K562 (cell line): ENCODE data around the gene QSOX2. TPM values are rescaled to one million over a fixed set of nuclear protein-coding genes. Genes with fewer than 3 reads are reported as not detected.

Experiments used
- CBFA2T2 ChIP-seq: fragments of 450-650 bp; conservative IDR thresholded peaks from 2 replicates; pipeline ENCODE4 v1.6.1; 2017; ENCODE audit warnings: mild to moderate bottlenecking
- CXXC5 ChIP-seq: fragments of 250-450 bp; sonication (Bioruptor Pico); IDR thresholded peaks from 2 replicates; pipeline ENCODE4 v1.8.0; 2022; ENCODE audit warnings: inconsistent platforms, mild to moderate bottlenecking, moderate library complexity
- EP300 ChIP-seq: IDR thresholded peaks from 2 replicates; pipeline ENCODE4 v1.6.1; 2012; ENCODE audit warnings: low read length, improper control_type of control experiment
- FOSL1 ChIP-seq: fragments of 200-800 bp; sonication (Bioruptor generic); conservative IDR thresholded peaks from 2 replicates; pipeline ENCODE4 v1.6.1; 2016; ENCODE audit warnings: missing genetic modification characterization, missing compliant biosample characterization
- GATA2 ChIP-seq: sonication (generic); formaldehyde crosslinking; IDR thresholded peaks from 2 replicates; pipeline ENCODE4 v1.4.0; 2020; ENCODE audit warnings: mild to moderate bottlenecking, missing genetic modification reagents
- GATAD2B ChIP-seq: fragments of 450-650 bp; IDR thresholded peaks from 2 replicates; pipeline ENCODE4 v1.6.1; 2017; ENCODE audit warnings: mild to moderate bottlenecking, borderline replicate concordance
- HDAC8 ChIP-seq: fragments of 450-650 bp; IDR thresholded peaks from 2 replicates; pipeline ENCODE4 v1.6.1; 2016; ENCODE audit warnings: mild to moderate bottlenecking, missing genetic modification characterization, moderate library complexity, missing compliant biosample characterization
- HMGN3 ChIP-seq: IDR thresholded peaks from 2 replicates; pipeline ENCODE4 v1.6.1; 2011; ENCODE audit warnings: borderline replicate concordance, low read depth, mild to moderate bottlenecking, mixed read lengths, low read length; ENCODE audit not compliant: insufficient read length; ENCODE audit errors: extremely low read depth
- MEIS2 ChIP-seq: fragments of 450-650 bp; IDR thresholded peaks from 2 replicates; pipeline ENCODE4 v1.6.1; 2014; ENCODE audit warnings: mild to moderate bottlenecking; ENCODE audit not compliant: partially characterized antibody
- PML ChIP-seq: IDR thresholded peaks from 2 replicates; pipeline ENCODE4 v1.6.1; 2012; ENCODE audit warnings: low read length, inconsistent platforms
- PTBP1 ChIP-seq: fragments of 200-400 bp; formaldehyde crosslinking; IDR thresholded peaks from 2 replicates; pipeline ENCODE4 v1.6.1; 2017; ENCODE audit warnings: low read depth, low read length
- RCOR1 ChIP-seq, 2 experiments: IDR thresholded peaks; 2 replicates each; pipeline ENCODE4 v1.6.1; 2012; ENCODE audit warnings: low read depth in 2 of 2, low read length in 2 of 2, borderline replicate concordance in 1 of 2, improper control_type of control experiment in 1 of 2
- SOX6 ChIP-seq: fragments of 450-650 bp; IDR thresholded peaks from 2 replicates; pipeline ENCODE4 v1.6.1; 2014; ENCODE audit warnings: mild to moderate bottlenecking
- TSC22D4 ChIP-seq: fragments of 450-650 bp; IDR thresholded peaks from 2 replicates; pipeline ENCODE4 v1.6.1; 2016; ENCODE audit warnings: missing genetic modification characterization, missing biosample characterization, control low read depth
- ZNF589 ChIP-seq: fragments of 200-800 bp; sonication (Bioruptor generic); IDR thresholded peaks from 2 replicates; pipeline ENCODE4 v1.6.1; 2016; ENCODE audit warnings: low read depth, missing genetic modification characterization, missing compliant biosample characterization
- polyA plus RNA-seq, 8 experiments: library from polyadenylated mRNA; depleted of rRNA in 4 of 8; stranded (reverse) in 5 of 8; unstranded in 3 of 8; fragments of >200 nt; fragmentation: Nextera tagmentation in 2 of 8; fragmentation: Illumina TruSeq in 1 of 8; extraction: Ambion mirVana in 2 of 8; extraction: Trizol in 1 of 8; gene quantifications; 2 replicates each; pipeline versions ENCODE4 v1.2.1 to v1.2.3, GENCODE V29; 2011 to 2014; ENCODE audit warnings: inconsistent platforms in 1 of 8, missing spikeins in 1 of 8
- total RNA-seq, 7 experiments: library from RNA; depleted of rRNA in 6 of 7; stranded (reverse); fragments of >200 nt in 6 of 7; fragmentation: Illumina TruSeq in 2 of 7; extraction: Trizol in 2 of 7; gene quantifications; 2 replicates each; pipeline versions ENCODE4 v1.2.1 to v1.2.3, GENCODE V29; 2011 to 2021; ENCODE audit warnings: low replicate concordance in 1 of 7
- TF ChIP-seq, protein P1 (sequence below): fragments of 450-650 bp; IDR thresholded peaks from 2 replicates; pipeline ENCODE4 v1.6.1; 2014; ENCODE audit warnings: low read depth, mild to moderate bottlenecking, moderate library complexity, borderline replicate concordance
- TF ChIP-seq, protein P2 (sequence below): fragments of 450-650 bp; formaldehyde crosslinking; IDR thresholded peaks from 2 replicates; pipeline ENCODE4 v1.4.0; 2022; ENCODE audit warnings: mild to moderate bottlenecking, moderate library complexity
- TF ChIP-seq, protein P3 (sequence below), 2 experiments: fragments of 450-650 bp; conservative IDR thresholded peaks; 2 replicates each; pipeline ENCODE4 v1.6.1; 2017; ENCODE audit warnings: mild to moderate bottlenecking in 2 of 2, moderate library complexity in 2 of 2
- TF ChIP-seq, protein P4 (sequence below): sonication (generic); formaldehyde crosslinking; IDR thresholded peaks from 2 replicates; pipeline ENCODE4 v1.9.0; 2022; ENCODE audit warnings: mild to moderate bottlenecking, missing genetic modification reagents
- TF ChIP-seq, protein P5 (sequence below), 2 experiments: fragments of 250-450 bp in 1 of 2; fragments of 450-650 bp in 1 of 2; sonication (Bioruptor Pico) in 1 of 2; IDR thresholded peaks; 2 replicates each; pipeline versions ENCODE4 v1.6.1 to v1.8.0; 2016 to 2021; ENCODE audit warnings: mild to moderate bottlenecking in 2 of 2, moderate library complexity in 2 of 2, missing compliant biosample characterization in 1 of 2, missing genetic modification characterization in 1 of 2

Gene QSOX2
- total and polyA plus RNA-seq, 9 of the 15 experiments (the other 6 are each of a cell fraction or from before 2014, with no cell fraction given): 0.51 to 23.7 (median 12.7) TPM

DNA sequence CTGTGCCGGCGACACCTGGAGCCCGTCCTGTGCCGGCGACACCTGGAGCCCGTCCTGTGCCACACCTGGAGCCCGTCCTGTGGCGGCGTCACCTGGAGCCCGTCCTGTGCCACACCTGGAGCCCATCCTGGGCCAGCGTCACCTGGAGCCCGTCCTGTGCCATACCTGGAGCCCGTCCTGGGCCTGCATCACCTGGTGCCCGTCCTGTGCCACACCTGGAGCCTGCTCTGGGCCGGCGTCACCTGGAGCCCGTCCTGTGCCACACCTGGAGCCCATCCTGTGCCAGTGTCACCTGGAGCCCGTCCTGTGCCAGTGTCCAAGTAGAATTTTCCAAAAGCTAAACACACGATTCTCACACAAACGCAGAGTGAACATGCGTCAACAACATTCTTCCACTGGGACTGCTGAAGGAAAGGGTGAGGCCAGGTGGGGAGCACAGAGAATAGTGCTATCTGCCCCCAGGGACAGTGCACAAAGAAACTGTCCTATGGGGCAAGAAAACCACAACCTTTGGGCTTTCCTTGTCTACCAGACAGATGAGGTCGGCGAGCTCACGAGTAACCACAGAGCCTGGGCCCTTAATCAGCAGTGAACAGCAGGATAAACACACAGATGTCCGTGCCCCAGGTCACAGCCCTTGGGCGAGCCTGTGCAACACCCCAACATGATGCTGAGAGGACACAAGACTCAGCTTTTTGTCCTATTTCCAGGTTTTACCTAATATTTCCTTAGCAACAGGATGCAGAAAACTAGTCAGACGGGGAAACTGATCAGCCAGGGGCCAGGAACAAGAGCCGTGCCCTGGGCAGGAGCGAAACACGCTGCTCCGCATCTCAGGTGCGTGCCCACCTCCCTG is 7.9 kb downstream of the QSOX2 start (continued):
- TF ChIP-seq, protein P1, sequence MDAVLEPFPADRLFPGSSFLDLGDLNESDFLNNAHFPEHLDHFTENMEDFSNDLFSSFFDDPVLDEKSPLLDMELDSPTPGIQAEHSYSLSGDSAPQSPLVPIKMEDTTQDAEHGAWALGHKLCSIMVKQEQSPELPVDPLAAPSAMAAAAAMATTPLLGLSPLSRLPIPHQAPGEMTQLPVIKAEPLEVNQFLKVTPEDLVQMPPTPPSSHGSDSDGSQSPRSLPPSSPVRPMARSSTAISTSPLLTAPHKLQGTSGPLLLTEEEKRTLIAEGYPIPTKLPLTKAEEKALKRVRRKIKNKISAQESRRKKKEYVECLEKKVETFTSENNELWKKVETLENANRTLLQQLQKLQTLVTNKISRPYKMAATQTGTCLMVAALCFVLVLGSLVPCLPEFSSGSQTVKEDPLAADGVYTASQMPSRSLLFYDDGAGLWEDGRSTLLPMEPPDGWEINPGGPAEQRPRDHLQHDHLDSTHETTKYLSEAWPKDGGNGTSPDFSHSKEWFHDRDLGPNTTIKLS: no peak
- no peak; the same call in 1 of the 2 replicates for TF ChIP-seq PTBP1
- TF ChIP-seq, protein P2, sequence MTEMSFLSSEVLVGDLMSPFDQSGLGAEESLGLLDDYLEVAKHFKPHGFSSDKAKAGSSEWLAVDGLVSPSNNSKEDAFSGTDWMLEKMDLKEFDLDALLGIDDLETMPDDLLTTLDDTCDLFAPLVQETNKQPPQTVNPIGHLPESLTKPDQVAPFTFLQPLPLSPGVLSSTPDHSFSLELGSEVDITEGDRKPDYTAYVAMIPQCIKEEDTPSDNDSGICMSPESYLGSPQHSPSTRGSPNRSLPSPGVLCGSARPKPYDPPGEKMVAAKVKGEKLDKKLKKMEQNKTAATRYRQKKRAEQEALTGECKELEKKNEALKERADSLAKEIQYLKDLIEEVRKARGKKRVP (CRISPR knock-in tag): 0 out of 2 replicates have a peak, but pooled peaks have one; percentile 19
- TF ChIP-seq, protein P3, sequence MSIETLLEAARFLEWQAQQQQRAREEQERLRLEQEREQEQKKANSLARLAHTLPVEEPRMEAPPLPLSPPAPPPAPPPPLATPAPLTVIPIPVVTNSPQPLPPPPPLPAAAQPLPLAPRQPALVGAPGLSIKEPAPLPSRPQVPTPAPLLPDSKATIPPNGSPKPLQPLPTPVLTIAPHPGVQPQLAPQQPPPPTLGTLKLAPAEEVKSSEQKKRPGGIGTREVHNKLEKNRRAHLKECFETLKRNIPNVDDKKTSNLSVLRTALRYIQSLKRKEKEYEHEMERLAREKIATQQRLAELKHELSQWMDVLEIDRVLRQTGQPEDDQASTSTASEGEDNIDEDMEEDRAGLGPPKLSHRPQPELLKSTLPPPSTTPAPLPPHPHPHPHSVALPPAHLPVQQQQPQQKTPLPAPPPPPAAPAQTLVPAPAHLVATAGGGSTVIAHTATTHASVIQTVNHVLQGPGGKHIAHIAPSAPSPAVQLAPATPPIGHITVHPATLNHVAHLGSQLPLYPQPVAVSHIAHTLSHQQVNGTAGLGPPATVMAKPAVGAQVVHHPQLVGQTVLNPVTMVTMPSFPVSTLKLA (conservative IDR thresholded peaks at IDR 0.05): peak in 1 of 2 experiments; percentile 38; a peak in 1 of 4 replicates
- TF ChIP-seq, protein P4, sequence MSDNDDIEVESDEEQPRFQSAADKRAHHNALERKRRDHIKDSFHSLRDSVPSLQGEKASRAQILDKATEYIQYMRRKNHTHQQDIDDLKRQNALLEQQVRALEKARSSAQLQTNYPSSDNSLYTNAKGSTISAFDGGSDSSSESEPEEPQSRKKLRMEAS (CRISPR knock-in tag): peak; percentile 83
- TF ChIP-seq, protein P5, sequence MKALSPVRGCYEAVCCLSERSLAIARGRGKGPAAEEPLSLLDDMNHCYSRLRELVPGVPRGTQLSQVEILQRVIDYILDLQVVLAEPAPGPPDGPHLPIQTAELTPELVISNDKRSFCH (CRISPR knock-in tag; IDR thresholded peaks at IDR 0.05): no peak
- TF ChIP-seq, protein P5 (tag; IDR thresholded peaks at IDR 0.05): peak; percentile 88
- TF ChIP-seq EP300: peak; percentile 50; the same call in 1 of the 2 replicates
- peak; percentile 94 for TF ChIP-seq CBFA2T2
- TF ChIP-seq GATA2 (CRISPR knock-in tag): peak; percentile 92
- TF ChIP-seq PML: peak; percentile 85
- TF ChIP-seq TSC22D4: no peak
- 0 out of 2 replicates have a peak, but pooled peaks have one; percentile 37 for TF ChIP-seq ZNF589 (CRISPR knock-in tag)
- peak; percentile 53 for TF ChIP-seq MEIS2
- TF ChIP-seq HMGN3: peak; percentile 33
- TF ChIP-seq CXXC5 (CRISPR knock-in tag): peak; percentile 61
- TF ChIP-seq RCOR1 (IDR thresholded peaks at IDR 0.05; ENCODE audit: borderline replicate concordance in 1 of 2, low read depth in 2 of 2, low read length in 2 of 2): peak in 1 of 2 experiments; percentile 64; a peak in 2 of 4 replicates
- TF ChIP-seq FOSL1 (tag): peak; percentile 22; the same call in 1 of the 2 replicates
- TF ChIP-seq GATAD2B: peak; percentile 27; the same call in 1 of the 2 replicates
- peak; percentile 89 for TF ChIP-seq SOX6
- TF ChIP-seq HDAC8 (tag): no peak
